GM10248 (cell line): ENCODE data around the gene STIMATE.
A peak's percentile ranks its signal among the peaks of the same experiment; 100 is the strongest.

Source experiments
- CTCF ChIA-PET: fragments of 300-600 bp; sonication (Branson Sonifier 250); formaldehyde crosslinking; extraction: SDS; loops from one replicate; lab custom pipeline; 2021; ENCODE audit warnings: antibody characterized with exemption; lab: Yijun Ruan, JAX
- POLR2A ChIA-PET: fragments of 350-650 bp; sonication (Branson Sonifier 250); formaldehyde crosslinking; extraction: SDS; loops from one replicate; lab custom pipeline; 2020; ENCODE audit warnings: antibody characterized with exemption; lab: Yijun Ruan, JAX
- DNase-seq: peaks from one replicate; pipeline ENCODE4 v3.0.0; 2012; ENCODE audit errors: extremely low spot score
- TF ChIP-seq, protein P1 (sequence below): IDR thresholded peaks from 2 replicates; pipeline ENCODE4 v1.5.1; 2012; ENCODE audit warnings: mild to moderate bottlenecking, low read depth; ENCODE audit errors: extremely low read depth, missing control alignments, control extremely low read depth

Gene STIMATE

DNA sequence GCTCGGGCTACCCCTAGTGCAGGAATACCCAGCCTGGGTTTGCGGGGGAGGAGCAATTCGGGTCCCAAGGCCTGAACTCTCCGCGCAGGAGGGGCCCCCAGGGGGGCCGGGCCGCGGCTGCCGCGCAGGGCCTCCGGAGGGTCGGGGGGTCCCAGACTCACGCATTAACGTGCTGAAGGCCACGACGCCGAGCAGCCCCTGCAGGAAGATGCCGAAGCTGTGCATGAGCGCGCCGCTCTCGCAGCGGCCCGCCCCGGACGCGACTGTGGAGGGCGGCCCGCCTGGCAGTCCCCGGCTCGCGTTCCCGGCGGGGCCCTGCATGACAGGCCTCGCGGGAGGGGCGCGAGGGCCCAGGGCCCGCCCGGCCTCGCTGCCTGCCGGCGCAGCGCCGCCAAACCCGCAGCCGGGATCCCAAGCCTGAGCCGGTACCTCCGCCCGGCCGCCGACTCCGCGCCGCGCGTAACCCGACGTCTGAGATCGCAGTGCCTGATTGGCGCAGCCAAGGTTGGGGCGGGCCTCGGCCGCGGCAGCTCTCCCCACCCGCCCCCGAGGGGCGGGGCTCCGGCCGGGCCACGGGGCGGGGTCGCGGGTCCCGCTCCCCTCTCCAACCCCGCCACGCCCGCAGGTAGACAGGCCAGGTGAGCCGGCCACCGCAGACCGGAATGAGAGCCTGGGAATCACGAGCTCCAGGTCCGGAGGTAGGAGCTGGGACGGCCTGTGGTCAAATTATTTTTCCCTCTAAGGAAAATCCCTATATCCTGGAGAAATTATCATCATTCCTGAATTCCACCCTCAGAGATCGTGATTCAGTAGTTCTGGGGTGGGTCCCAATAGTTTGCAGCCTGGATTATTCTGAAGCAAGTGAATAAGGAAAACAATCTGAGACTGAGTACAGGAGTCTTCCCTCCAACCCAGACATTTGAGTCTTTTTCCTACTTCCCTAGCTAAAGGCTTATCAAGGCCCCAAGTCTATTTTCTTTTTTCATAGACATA lies at the start of gene STIMATE:
Gene STIMATE, minus strand, starts transcription at position 419 of the 993 bp plus-strand sequence. Its CDS starts 98 bp downstream, at position 321.
- CTCF ChIA-PET: interaction anchor here (0.9 to 1.7 kb wide), 5 partner anchors 10 to 176 kb away, joined by 3 to 5 read pairs (median 4); no protein-coding TSS in a partner anchor

DNA sequence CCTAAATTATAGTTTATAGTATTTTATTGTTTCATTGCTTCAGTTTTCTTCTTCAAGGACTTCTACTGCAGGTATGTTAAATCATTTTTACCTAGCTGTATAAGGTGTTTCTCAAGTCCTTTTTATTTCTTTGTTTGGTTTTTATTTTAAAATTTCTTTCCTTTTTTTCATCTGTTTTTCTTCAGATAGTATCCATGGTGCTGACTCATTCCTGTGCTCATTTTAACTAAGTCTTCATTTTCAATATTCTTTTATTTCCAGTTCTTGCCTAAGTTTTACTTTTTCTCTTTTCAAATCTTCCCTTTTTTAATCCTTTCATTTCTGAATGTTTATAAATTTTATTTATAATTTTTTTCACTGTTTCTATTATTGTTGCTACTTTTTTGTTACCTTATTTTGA lies 42.3 kb upstream of the STIMATE start:
- POLR2A ChIA-PET: no interaction called here
- CTCF ChIA-PET: no interaction called here

More for the DNA sequence above, at the start of gene STIMATE:
- peak; percentile 96 for DNase-seq
- POLR2A ChIA-PET: no interaction called here
- TF ChIP-seq, protein P1, sequence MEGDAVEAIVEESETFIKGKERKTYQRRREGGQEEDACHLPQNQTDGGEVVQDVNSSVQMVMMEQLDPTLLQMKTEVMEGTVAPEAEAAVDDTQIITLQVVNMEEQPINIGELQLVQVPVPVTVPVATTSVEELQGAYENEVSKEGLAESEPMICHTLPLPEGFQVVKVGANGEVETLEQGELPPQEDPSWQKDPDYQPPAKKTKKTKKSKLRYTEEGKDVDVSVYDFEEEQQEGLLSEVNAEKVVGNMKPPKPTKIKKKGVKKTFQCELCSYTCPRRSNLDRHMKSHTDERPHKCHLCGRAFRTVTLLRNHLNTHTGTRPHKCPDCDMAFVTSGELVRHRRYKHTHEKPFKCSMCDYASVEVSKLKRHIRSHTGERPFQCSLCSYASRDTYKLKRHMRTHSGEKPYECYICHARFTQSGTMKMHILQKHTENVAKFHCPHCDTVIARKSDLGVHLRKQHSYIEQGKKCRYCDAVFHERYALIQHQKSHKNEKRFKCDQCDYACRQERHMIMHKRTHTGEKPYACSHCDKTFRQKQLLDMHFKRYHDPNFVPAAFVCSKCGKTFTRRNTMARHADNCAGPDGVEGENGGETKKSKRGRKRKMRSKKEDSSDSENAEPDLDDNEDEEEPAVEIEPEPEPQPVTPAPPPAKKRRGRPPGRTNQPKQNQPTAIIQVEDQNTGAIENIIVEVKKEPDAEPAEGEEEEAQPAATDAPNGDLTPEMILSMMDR: no peak

DNA sequence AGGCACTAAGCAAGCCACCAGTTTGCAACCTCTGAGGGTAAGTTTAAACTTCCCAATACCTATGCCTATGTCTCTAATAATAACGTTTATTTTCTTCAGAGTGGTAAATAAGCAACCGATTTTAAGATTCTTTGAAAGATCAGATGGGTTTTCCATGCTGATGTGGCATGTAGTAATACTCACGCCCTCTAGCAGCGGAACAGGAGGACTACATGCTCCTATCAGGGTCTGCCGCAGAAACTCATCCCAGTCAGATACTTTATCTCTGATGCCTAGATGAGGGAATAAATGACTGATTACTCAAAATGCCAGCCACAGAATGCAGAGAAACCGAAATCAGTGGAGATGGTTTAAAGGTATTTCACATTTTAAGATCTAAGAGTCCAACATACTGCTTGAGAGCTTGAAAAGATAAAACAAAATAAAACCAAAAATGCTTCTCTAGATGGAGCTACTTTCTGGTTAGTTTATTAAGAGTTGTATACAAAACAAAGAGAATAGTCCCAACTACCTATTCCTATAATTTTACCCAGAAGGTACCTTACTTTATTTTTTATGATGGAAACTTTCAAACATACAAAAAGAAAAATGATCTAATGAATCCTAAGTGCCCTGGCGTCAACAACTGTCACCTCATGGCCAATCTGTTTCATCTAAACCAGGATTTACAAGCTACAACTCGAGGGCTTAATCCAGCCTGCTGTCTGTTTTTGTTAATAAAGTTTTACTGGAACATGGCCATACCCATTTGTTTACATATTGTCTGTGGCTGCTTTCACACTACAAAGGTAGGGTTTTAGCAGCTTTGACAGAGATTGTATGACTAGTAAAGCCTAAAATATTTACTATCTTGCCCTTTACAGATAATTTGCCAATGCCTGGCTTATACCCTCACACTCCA lies 37.5 kb upstream of the STIMATE start:
- CTCF ChIA-PET: interaction anchor here (0.7 to 2.6 kb wide), 28 partner anchors 9 to 816 kb away, joined by 3 to 17 read pairs (median 4); no protein-coding TSS in a partner anchor
- peak; percentile 67 for DNase-seq
- POLR2A ChIA-PET: no interaction called here
- TF ChIP-seq, protein P1: peak; percentile 72

More for the DNA sequence above, 42.3 kb upstream of the STIMATE start:
- TF ChIP-seq, protein P1: no peak
- no peak for DNase-seq

DNA sequence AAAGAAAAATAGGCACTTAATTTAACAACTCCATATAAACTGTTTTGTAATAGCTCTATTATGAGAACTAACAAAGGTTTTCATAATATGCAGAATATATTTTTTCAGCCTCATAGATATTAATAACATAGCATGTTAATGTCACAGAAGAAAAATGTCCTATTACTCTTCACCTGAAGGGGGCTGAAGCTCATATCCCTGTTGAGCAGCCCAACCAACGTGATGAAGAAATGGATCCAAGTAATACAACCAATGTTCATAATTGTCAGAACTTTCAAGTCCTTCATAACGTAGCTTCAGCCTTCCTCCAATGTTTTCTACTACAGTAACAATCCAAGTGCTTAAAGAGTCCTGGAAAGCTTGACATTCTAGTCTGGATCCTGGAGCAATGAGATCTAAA lies 34.5 kb upstream of the STIMATE start:
- no peak for DNase-seq
- ChIA-PET CTCF (interaction anchor here (0.8 to 2.9 kb wide), 13 partner anchors 10 to 141 kb away, joined by 3 to 10 read pairs (median 4); no protein-coding TSS in a partner anchor), POLR2A (no interaction called here)
- TF ChIP-seq, protein P1: no peak

DNA sequence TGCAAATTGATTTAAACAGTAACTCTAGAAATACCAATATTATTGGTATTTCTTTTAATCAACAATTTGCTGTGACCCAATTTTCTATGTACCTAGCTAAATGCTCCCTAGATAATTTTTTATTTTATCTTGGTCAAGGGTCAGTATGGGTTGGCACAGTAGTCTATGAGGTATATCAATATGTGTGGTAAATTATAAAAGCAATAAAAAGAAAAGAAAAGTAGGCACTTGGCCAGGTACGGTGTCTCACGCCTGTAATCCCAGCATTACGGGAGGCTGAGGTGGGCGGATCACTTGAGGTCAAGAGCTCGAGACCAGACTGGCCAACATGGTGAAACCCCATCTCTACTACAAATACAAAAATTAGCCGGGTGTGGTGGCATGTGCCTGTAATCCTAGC lies 34.0 kb upstream of the STIMATE start:
- ChIA-PET POLR2A (no interaction called here), CTCF (interaction anchor here (0.8 to 2.9 kb wide), 10 partner anchors 11 to 142 kb away, joined by 3 to 10 read pairs (median 4); no protein-coding TSS in a partner anchor)
- no peak for DNase-seq
- TF ChIP-seq, protein P1: no peak
